OCI-LY7 (cell line): ENCODE measurements around the gene CENPP. TPM values are rescaled to one million over a fixed set of nuclear protein-coding genes. Genes with fewer than 3 reads are reported as not detected.
A peak's percentile ranks its signal among the peaks of the same experiment; 100 is the strongest.

Source experiments
- BruUV-seq: library from RNA; stranded (reverse); fragments of 400-500 nt; replicated peaks from 2 replicates; lab custom pipeline; 2021; lab: Mats Ljungman, UMichigan
- CTCF ChIA-PET: fragments of 300-600 bp; sonication (Branson Sonifier 250); formaldehyde crosslinking; loops from one replicate; lab custom pipeline; 2022; ENCODE audit warnings: antibody characterized with exemption; ENCODE audit not compliant: unreplicated experiment; lab: Charles Lee
- POLR2A ChIA-PET: fragments of 300-600 bp; sonication (Branson Sonifier 250); formaldehyde crosslinking; loops from one replicate; lab custom pipeline; 2022; ENCODE audit warnings: antibody characterized with exemption; lab: Charles Lee
- DNase-seq: peaks from one replicate; pipeline ENCODE4 v3.0.0-alpha.2; 2015; ENCODE audit warnings: low spot score
- H2AFZ ChIP-seq: fragments of 200-600 bp; sonication (generic), shearing (Covaris generic); 2 replicates; pipeline ENCODE4 v1.6.1; 2014; ENCODE audit warnings: mild to moderate bottlenecking, antibody characterized with exemption, low read length, moderate library complexity
- H3K27ac ChIP-seq: fragments of 200-600 bp; sonication (generic); 2 replicates; pipeline ENCODE4 v1.5.1; 2014; ENCODE audit warnings: mixed run types, low read depth, mild to moderate bottlenecking, moderate library complexity, low read length, inconsistent platforms; ENCODE audit not compliant: poor library complexity, severe bottlenecking
- H3K36me3 ChIP-seq: fragments of 200-600 bp; sonication (generic); 2 replicates; pipeline ENCODE4 v1.6.1; 2014; ENCODE audit warnings: mild to moderate bottlenecking, antibody characterized with exemption, low read length, moderate library complexity, mixed read lengths; ENCODE audit not compliant: insufficient read depth
- H3K4me1 ChIP-seq: fragments of 200-600 bp; sonication (generic); 2 replicates; pipeline ENCODE4 v1.5.1; 2014; ENCODE audit warnings: mild to moderate bottlenecking, low read length; ENCODE audit not compliant: insufficient read depth, poor library complexity, severe bottlenecking
- H3K4me2 ChIP-seq: fragments of 200-600 bp; sonication (generic); 2 replicates; pipeline ENCODE4 v1.6.1; 2014; ENCODE audit warnings: mild to moderate bottlenecking, low read length
- H3K4me3 ChIP-seq: fragments of 200-600 bp; sonication (generic); 2 replicates; pipeline ENCODE4 v1.5.1; 2014; ENCODE audit warnings: mild to moderate bottlenecking, low read depth, low read length; ENCODE audit not compliant: poor library complexity, severe bottlenecking
- H3K79me2 ChIP-seq: fragments of 200-600 bp; sonication (generic); 2 replicates; pipeline ENCODE4 v1.6.1; 2016; ENCODE audit warnings: low read depth, mild to moderate bottlenecking, low read length, moderate library complexity, mixed read lengths; ENCODE audit not compliant: insufficient read depth
- H3K9me2 ChIP-seq: fragments of 200-600 bp; sonication (generic); 2 replicates; pipeline ENCODE4 v1.6.1; 2016; ENCODE audit warnings: mild to moderate bottlenecking, low read length, mixed read lengths; ENCODE audit not compliant: insufficient read depth
- H3K9me3 ChIP-seq: fragments of 200-600 bp; sonication (generic); 2 replicates; pipeline ENCODE4 v1.6.1; 2014; ENCODE audit warnings: mild to moderate bottlenecking, mixed run types, low read length, mixed read lengths
- H4K20me1 ChIP-seq: fragments of 200-600 bp; sonication (generic); 2 replicates; pipeline ENCODE4 v1.6.1; 2014; ENCODE audit warnings: mild to moderate bottlenecking, antibody characterized with exemption, low read length, moderate library complexity, mixed read lengths; ENCODE audit not compliant: insufficient read depth
- EZH2phosphoT487 ChIP-seq: fragments of 200-600 bp; sonication (generic); IDR thresholded peaks from 2 replicates; pipeline ENCODE4 v1.6.1; 2018; ENCODE audit warnings: low read depth, borderline replicate concordance, mild to moderate bottlenecking, mixed run types, antibody characterized with exemption, low read length, moderate library complexity, mixed read lengths
- intact Hi-C: fragments of 100-400 bp; cut with micrococcal nuclease; formaldehyde crosslinking; loops from one replicate; pipeline ENCODE4 v1.10.0; 2022; ENCODE audit not compliant: unreplicated experiment
- total RNA-seq, 2 experiments: library from RNA; depleted of rRNA in 1 of 2; stranded (reverse); fragments of >200 nt in 1 of 2; shearing (Covaris generic) in 1 of 2; gene quantifications; 2 replicates each; pipeline ENCODE4 v1.2.3, GENCODE V29; 2014 to 2022
- TF ChIP-seq, protein P1 (sequence below): fragments of 200-600 bp; sonication (generic); conservative IDR thresholded peaks from 2 replicates; pipeline ENCODE4 v1.5.1; 2014; ENCODE audit warnings: mild to moderate bottlenecking, antibody characterized with exemption, low read length, moderate library complexity, mixed read lengths

CENPP gene
- total RNA-seq, 2 experiments from 2014 or later: 25.4 to 30.9 TPM

DNA sequence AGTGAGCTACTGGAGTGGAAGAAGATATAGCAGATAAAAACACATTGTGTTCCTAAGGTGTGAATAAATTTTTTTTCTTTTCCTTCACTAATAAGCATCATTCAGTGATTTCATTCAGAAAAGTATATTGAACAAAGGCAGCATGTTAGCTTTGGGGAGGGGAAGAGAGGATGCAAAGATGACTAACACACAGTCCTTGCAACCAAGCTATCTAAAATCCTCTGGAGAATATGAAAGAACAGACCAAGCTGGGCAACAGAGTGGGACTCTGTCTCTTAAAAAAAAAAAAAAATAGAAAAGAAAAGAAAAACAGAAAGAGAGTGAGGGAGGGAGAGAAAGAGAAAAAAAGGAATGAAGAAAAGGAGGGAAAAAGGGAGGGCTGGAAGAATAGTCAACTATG is 120.8 kb downstream of the CENPP start:
- TF ChIP-seq EZH2phosphoT487: no peak
- TF ChIP-seq, protein P1, sequence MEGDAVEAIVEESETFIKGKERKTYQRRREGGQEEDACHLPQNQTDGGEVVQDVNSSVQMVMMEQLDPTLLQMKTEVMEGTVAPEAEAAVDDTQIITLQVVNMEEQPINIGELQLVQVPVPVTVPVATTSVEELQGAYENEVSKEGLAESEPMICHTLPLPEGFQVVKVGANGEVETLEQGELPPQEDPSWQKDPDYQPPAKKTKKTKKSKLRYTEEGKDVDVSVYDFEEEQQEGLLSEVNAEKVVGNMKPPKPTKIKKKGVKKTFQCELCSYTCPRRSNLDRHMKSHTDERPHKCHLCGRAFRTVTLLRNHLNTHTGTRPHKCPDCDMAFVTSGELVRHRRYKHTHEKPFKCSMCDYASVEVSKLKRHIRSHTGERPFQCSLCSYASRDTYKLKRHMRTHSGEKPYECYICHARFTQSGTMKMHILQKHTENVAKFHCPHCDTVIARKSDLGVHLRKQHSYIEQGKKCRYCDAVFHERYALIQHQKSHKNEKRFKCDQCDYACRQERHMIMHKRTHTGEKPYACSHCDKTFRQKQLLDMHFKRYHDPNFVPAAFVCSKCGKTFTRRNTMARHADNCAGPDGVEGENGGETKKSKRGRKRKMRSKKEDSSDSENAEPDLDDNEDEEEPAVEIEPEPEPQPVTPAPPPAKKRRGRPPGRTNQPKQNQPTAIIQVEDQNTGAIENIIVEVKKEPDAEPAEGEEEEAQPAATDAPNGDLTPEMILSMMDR: no peak
- no peak overlapping the region for H3K27ac ChIP-seq
- no peaks in the 10 kb centered on the region for H3K79me2 ChIP-seq
- no peaks in the 10 kb centered on the region for H3K36me3 ChIP-seq
- CTCF ChIA-PET: no interaction called here
- no peaks in the 10 kb centered on the region for H3K4me1 ChIP-seq
- POLR2A ChIA-PET: interaction anchor here (0.7 to 1.1 kb wide), 4 partner anchors 9 to 148 kb away, joined by 3 to 4 read pairs (median 4); no protein-coding TSS in a partner anchor
- no peak for DNase-seq
- H3K9me3 ChIP-seq: no peaks in the 10 kb centered on the region
- no TSS peak for BruUV-seq
- H4K20me1 ChIP-seq: no peaks in the 10 kb centered on the region
- H3K4me3 ChIP-seq: no peak overlapping the region
- no peaks in the 10 kb centered on the region for H3K9me2 ChIP-seq
- no peak overlapping the region for H3K4me2 ChIP-seq
- no peak overlapping the region for H2AFZ ChIP-seq
- intact Hi-C loops: no loop called here

DNA sequence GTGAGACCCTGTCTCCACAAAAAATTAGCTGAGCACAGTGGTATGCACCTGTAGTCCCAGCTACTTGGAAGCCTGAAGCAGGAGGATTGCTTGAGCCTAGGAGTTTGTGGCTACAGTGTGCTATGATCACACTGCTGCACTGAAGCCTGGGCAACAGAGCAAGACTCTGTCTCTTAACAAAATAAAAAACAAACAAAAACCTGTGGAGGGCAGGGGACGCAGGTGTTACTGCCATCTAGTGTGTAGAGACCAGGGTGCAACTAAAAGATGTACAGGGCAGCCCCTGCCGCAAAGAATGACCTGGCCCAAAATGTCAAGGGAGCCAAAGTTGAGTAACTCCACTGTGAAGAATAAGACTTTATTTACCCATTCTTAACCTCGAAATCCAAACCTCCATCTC is 129.5 kb downstream of the CENPP start:
- intact Hi-C loops: no loop called here
- DNase-seq: peak; percentile 15
- Histone ChIP-seq H3K4me3 (no peak overlapping the region), H3K4me2 (no peak overlapping the region), H4K20me1 (no peaks in the 10 kb centered on the region), H3K9me2 (no peaks in the 10 kb centered on the region), H3K27ac (no peak overlapping the region), H3K9me3 (no peaks in the 10 kb centered on the region), H3K4me1 (no peaks in the 10 kb centered on the region), H3K79me2 (no peaks in the 10 kb centered on the region), H3K36me3 (no peaks in the 10 kb centered on the region), H2AFZ (no peak overlapping the region)
- POLR2A ChIA-PET: no interaction called here
- BruUV-seq: no TSS peak
- CTCF ChIA-PET: no interaction called here
- TF ChIP-seq, protein P1: peak; percentile 78
- TF ChIP-seq EZH2phosphoT487: no peak

DNA sequence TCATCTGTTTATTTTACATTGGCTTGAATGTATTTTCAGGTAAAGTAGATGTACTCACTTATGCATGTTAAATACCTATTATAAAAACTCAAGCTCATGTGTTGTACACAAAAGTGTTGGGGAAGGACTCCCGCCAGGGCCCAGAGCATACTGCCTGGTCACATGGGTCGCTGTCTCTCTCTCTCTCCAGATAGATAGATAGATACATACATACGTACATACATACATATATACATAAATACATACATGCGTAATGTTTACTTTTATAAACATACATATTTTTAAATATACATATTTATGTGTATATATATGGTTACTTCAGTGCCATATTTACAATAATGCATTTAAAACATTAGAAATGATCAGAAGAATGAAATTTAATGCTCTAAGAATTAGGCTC is 131.8 kb downstream of the CENPP start:
- no peaks in the 10 kb centered on the region for H3K79me2 ChIP-seq
- CTCF ChIA-PET: no interaction called here
- intact Hi-C loops: no loop called here

More for the DNA sequence above, 131.8 kb downstream of the CENPP start:
- Histone ChIP-seq H3K4me1 (no peaks in the 10 kb centered on the region), H3K4me2 (no peak overlapping the region), H3K27ac (no peak overlapping the region), H2AFZ (no peak overlapping the region), H3K9me2 (no peaks in the 10 kb centered on the region), H4K20me1 (no peaks in the 10 kb centered on the region), H3K4me3 (no peak overlapping the region), H3K9me3 (no peaks in the 10 kb centered on the region), H3K36me3 (no peaks in the 10 kb centered on the region)
- no TSS peak for BruUV-seq
- TF ChIP-seq, protein P1: no peak
- TF ChIP-seq EZH2phosphoT487: no peak
- no peak for DNase-seq
- POLR2A ChIA-PET: no interaction called here
